Bronchial smooth muscle cell (primary cell): Measurements from ENCODE around the gene IL18RAP. TPM values are rescaled to one million over a fixed set of nuclear protein-coding genes. Genes with fewer than 3 reads are reported as not detected.

Experiments
- total RNA-seq: library from RNA; depleted of rRNA; stranded (reverse); fragments of >200 nt; gene quantifications from 2 replicates; pipeline ENCODE4 v1.2.1, GENCODE V29; 2014

IL18RAP gene
- not detected in 2 replicates for total RNA-seq

DNA sequence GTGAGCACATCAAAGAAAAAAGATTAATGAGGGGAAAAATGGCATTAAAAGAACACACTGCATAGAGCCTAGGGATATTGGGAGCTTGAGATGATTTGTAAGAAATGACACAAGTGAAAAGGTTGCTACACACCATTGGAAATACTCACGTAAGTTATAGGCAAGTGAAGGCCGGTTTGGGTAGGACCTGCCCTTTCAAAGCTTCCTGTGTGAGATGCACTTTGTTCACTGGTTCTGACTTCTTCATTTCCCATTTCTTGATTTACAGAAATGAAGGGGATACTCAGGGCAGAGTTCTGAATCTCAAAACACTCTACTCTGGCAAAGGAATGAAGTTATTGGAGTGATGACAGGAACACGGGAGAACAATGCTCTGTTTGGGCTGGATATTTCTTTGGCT is at the start of gene IL18RAP:
TSS of gene IL18RAP (plus strand) at position 251 of the 400 bp plus-strand sequence. CDS start at position 369, 118 bp downstream.

DNA sequence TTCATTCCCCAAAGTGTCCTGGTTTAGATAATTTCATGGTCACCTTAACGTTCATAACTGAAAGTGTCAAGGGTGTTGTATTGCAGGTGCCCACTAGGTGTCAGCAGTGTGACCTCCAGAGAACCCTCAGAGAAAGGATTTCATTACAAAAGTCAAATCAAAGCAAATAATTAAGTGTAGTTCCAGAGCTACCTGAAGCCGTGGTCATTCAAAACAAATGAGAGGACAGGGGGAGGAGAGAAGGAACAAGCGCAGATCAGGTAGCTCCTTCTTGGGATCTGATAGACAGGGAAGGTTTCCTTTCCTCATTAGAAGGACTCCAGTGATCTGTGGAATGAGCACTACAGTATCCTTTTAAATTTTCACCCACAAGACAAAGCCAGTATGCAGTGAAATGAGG is 50.1 kb downstream of the IL18RAP start, which contains the start of gene SLC9A4:
TSS of gene SLC9A4 (plus strand) at position 207 of the 400 bp plus-strand sequence. CDS start 534 bp downstream, outside the sequence.

Other genes with a start within 250 kb of the IL18RAP start
- gene IL1RL2, start 236.1 kb upstream of the IL18RAP start, total RNA-seq = 1.9 and 2.2 TPM in 2 replicates
- gene IL1RL1, start 111.6 kb upstream of the IL18RAP start, total RNA-seq = 0.17 and 0.32 TPM in 2 replicates
- gene IL18R1, start 67.4 kb upstream of the IL18RAP start, total RNA-seq = 1.0 and 1.3 TPM in 2 replicates
- gene SLC9A4, start 50.1 kb downstream of the IL18RAP start, total RNA-seq = not detected in 2 replicates
- under 0.01 TPM in 1 of 2 replicates, not detected in the other for gene SLC9A2, start 196.4 kb downstream of the IL18RAP start, total RNA-seq